ES-I3 (cell line): ENCODE data around the gene SERGEF.

Experiments used
- H3K36me3 ChIP-seq: 2 replicates; pipeline ENCODE4 v1.6.1; 2013; ENCODE audit warnings: mild to moderate bottlenecking, low read length, control low read depth, moderate library complexity; ENCODE audit not compliant: insufficient read depth
- H3K4me1 ChIP-seq: 2 replicates; pipeline ENCODE4 v1.6.1; 2013; ENCODE audit warnings: mild to moderate bottlenecking, control low read depth, low read length; ENCODE audit not compliant: insufficient read depth
- H3K9ac ChIP-seq: 2 replicates; pipeline ENCODE4 v1.6.1; 2013; ENCODE audit warnings: low read depth, mild to moderate bottlenecking, low read length, moderate library complexity
- H3K9me3 ChIP-seq: 2 replicates; pipeline ENCODE4 v1.6.1; 2013; ENCODE audit warnings: mild to moderate bottlenecking, low read length, moderate library complexity; ENCODE audit not compliant: control insufficient read depth, insufficient read depth

Gene SERGEF

GRCh38 chr11:17864478-17864941 is 148.3 kb downstream of the SERGEF start:
- H3K4me1 ChIP-seq, result no peaks in the 10 kb centered on the region
- H3K36me3 ChIP-seq, result no peaks in the 10 kb centered on the region
- H3K9me3 ChIP-seq, result no peaks in the 10 kb centered on the region; the same call in 1 of the 2 replicates
- no peak overlapping the region for H3K9ac ChIP-seq

GRCh38 chr11:17861036-17861755 is 151.7 kb downstream of the SERGEF start:
- Histone ChIP-seq H3K36me3 (no peaks in the 10 kb centered on the region), H3K9ac (no peak overlapping the region), H3K9me3 (no peaks in the 10 kb centered on the region), H3K4me1 (no peaks in the 10 kb centered on the region)

- H3K4me1 ChIP-seq, result no peaks in the 10 kb centered on the region
Observed at GRCh38 chr11:17859552-17859951, 153.3 kb downstream of the SERGEF start.

GRCh38 chr11:17855531-17856290 is 157.1 kb downstream of the SERGEF start:
- H3K9ac ChIP-seq, result no peak overlapping the region
- no peaks in the 10 kb centered on the region for H3K4me1 ChIP-seq
- no peaks in the 10 kb centered on the region for H3K36me3 ChIP-seq
- no peaks in the 10 kb centered on the region for H3K9me3 ChIP-seq

More at GRCh38 chr11:17859552-17859951, 153.3 kb downstream of the SERGEF start:
- Histone ChIP-seq H3K36me3 (no peaks in the 10 kb centered on the region), H3K9me3 (no peaks in the 10 kb centered on the region), H3K9ac (no peak overlapping the region)

GRCh38 chr11:17853280-17853679 is 159.6 kb downstream of the SERGEF start:
- H3K4me1 ChIP-seq, result no peaks in the 10 kb centered on the region
- no peak overlapping the region for H3K9ac ChIP-seq
- H3K9me3 ChIP-seq, result no peaks in the 10 kb centered on the region
- H3K36me3 ChIP-seq, result no peaks in the 10 kb centered on the region

GRCh38 chr11:17852246-17852645 is 160.6 kb downstream of the SERGEF start:
- no peaks in the 10 kb centered on the region for H3K4me1 ChIP-seq
- H3K9me3 ChIP-seq, result no peaks in the 10 kb centered on the region
- no peak overlapping the region for H3K9ac ChIP-seq
- no peaks in the 10 kb centered on the region for H3K36me3 ChIP-seq

GRCh38 chr11:17851697-17852096 is 161.2 kb downstream of the SERGEF start:
- Histone ChIP-seq H3K9ac (no peak overlapping the region), H3K4me1 (no peaks in the 10 kb centered on the region), H3K36me3 (no peaks in the 10 kb centered on the region), H3K9me3 (no peaks in the 10 kb centered on the region)

GRCh38 chr11:17850336-17850735 is 162.5 kb downstream of the SERGEF start:
- no peak overlapping the region for H3K9ac ChIP-seq
- no peaks in the 10 kb centered on the region for H3K36me3 ChIP-seq
- H3K4me1 ChIP-seq, result no peaks in the 10 kb centered on the region
- no peaks in the 10 kb centered on the region for H3K9me3 ChIP-seq

- H3K36me3 ChIP-seq, result no peaks in the 10 kb centered on the region
- H3K4me1 ChIP-seq, result no peaks in the 10 kb centered on the region
- no peak overlapping the region for H3K9ac ChIP-seq
- H3K9me3 ChIP-seq, result no peaks in the 10 kb centered on the region
Observed at GRCh38 chr11:17848715-17849114, 164.1 kb downstream of the SERGEF start.

- H3K36me3 ChIP-seq, result no peaks in the 10 kb centered on the region
- H3K9me3 ChIP-seq, result no peaks in the 10 kb centered on the region
- H3K4me1 ChIP-seq, result no peaks in the 10 kb centered on the region
- H3K9ac ChIP-seq, result no peak overlapping the region
Observed at GRCh38 chr11:17846852-17847453, 165.9 kb downstream of the SERGEF start.

- H3K36me3 ChIP-seq, result no peaks in the 10 kb centered on the region
Observed at GRCh38 chr11:17845431-17845881, 167.4 kb downstream of the SERGEF start.

GRCh38 chr11:17840101-17840548 is 172.7 kb downstream of the SERGEF start:
- Histone ChIP-seq H3K36me3 (no peaks in the 10 kb centered on the region), H3K9me3 (no peaks in the 10 kb centered on the region), H3K9ac (no peak overlapping the region), H3K4me1 (no peaks in the 10 kb centered on the region)

More at GRCh38 chr11:17845431-17845881, 167.4 kb downstream of the SERGEF start:
- no peaks in the 10 kb centered on the region for H3K9me3 ChIP-seq
- no peaks in the 10 kb centered on the region for H3K4me1 ChIP-seq
- H3K9ac ChIP-seq, result no peak overlapping the region

- no peaks in the 10 kb centered on the region for H3K36me3 ChIP-seq
- no peaks in the 10 kb centered on the region for H3K9me3 ChIP-seq
- no peak overlapping the region for H3K9ac ChIP-seq
- H3K4me1 ChIP-seq, result no peaks in the 10 kb centered on the region
Observed at GRCh38 chr11:17839450-17839849, 173.4 kb downstream of the SERGEF start.

- H3K9ac ChIP-seq, result no peak overlapping the region
- H3K9me3 ChIP-seq, result no peaks in the 10 kb centered on the region
- no peaks in the 10 kb centered on the region for H3K36me3 ChIP-seq
- H3K4me1 ChIP-seq, result no peaks in the 10 kb centered on the region
Observed at GRCh38 chr11:17838102-17838501, 174.7 kb downstream of the SERGEF start.
